Suprapubic skin (tissue), 4 donors: ENCODE results near the gene ATAD3B. TPM values are rescaled to one million over a fixed set of nuclear protein-coding genes. Genes with fewer than 3 reads are reported as not detected.
"Not testable (repeated sequence)": the region's sequence is repeated elsewhere in the genome, so short reads cannot be mapped to it uniquely, and the experiment has no call there.

Experiments
- DNase-seq, 2 donors: peaks; one replicate each; pipeline ENCODE4 v3.0.0-alpha.2; 2019; ENCODE audit warnings: low spot score in 2 of 2
- H3K27ac ChIP-seq: fragments of 200-600 bp; sonication (generic); one replicate; pipeline ENCODE4 v1.5.1; 2019
- H3K27me3 ChIP-seq: fragments of 200-600 bp; sonication (generic); one replicate; pipeline ENCODE4 v1.5.1; 2019
- H3K36me3 ChIP-seq: fragments of 200-600 bp; sonication (generic); one replicate; pipeline ENCODE4 v1.5.1; 2019
- H3K4me1 ChIP-seq: fragments of 200-600 bp; sonication (generic); one replicate; pipeline ENCODE4 v1.5.1; 2019
- H3K4me3 ChIP-seq: fragments of 200-600 bp; sonication (generic); one replicate; pipeline ENCODE4 v1.5.1; 2019; ENCODE audit warnings: mild to moderate bottlenecking
- H3K9me3 ChIP-seq: fragments of 200-600 bp; sonication (generic); one replicate; pipeline ENCODE4 v1.5.1; 2019
- EP300 ChIP-seq: sonication (generic); formaldehyde crosslinking; IDR thresholded peaks from one replicate; pipeline ENCODE4 v1.6.1; 2017; ENCODE audit warnings: antibody characterized with exemption
- POLR2A ChIP-seq, 2 donors: fragments of 450-650 bp; IDR thresholded peaks; one replicate each; pipeline ENCODE4 v1.6.1; 2017; ENCODE audit warnings: antibody characterized with exemption in 2 of 2, mild to moderate bottlenecking in 2 of 2, moderate library complexity in 2 of 2
- POLR2AphosphoS5 ChIP-seq, 3 donors: sonication (generic); formaldehyde crosslinking; IDR thresholded peaks; one replicate each; pipeline ENCODE4 v1.6.1; 2017; ENCODE audit warnings: antibody characterized with exemption in 3 of 3
- WGBS: methylation state at CpG from one replicate; pipeline ENCODE4 v1.1.5; 2018; 5-methylcytosine and 5-hydroxymethylcytosine counted together
- total RNA-seq, 4 donors: library from RNA; depleted of rRNA; stranded (reverse); fragments of >200 nt; gene quantifications; one replicate each; pipeline ENCODE4 v1.1.0, GENCODE V29; 2016
- TF ChIP-seq, protein P1 (sequence below), 2 donors: fragments of 200-600 bp in 1 of 2; fragments of 450-650 bp in 1 of 2; sonication (generic) in 1 of 2; IDR thresholded peaks; one replicate each; pipeline ENCODE4 v1.5.1; 2016 to 2019; ENCODE audit warnings: antibody characterized with exemption in 2 of 2, mild to moderate bottlenecking in 1 of 2, moderate library complexity in 1 of 2

The ATAD3B gene
- total RNA-seq, 4 donors from 2014 or later: 18.5 to 71.9 (median 23.7) TPM

- Histone ChIP-seq H3K4me3 (no peak overlapping the region), H3K27me3 (no peaks in the 10 kb centered on the region), H3K4me1 (no peaks in the 10 kb centered on the region), H3K9me3 (no peaks in the 10 kb centered on the region), H3K36me3 (peaks cover 93% of the 10 kb centered on the region), H3K27ac (no peak overlapping the region)
- TF ChIP-seq POLR2AphosphoS5 (IDR thresholded peaks at IDR 0.05) (no peak), POLR2A (IDR thresholded peaks at IDR 0.05) (no peak), EP300 (no peak)
- TF ChIP-seq, protein P1, sequence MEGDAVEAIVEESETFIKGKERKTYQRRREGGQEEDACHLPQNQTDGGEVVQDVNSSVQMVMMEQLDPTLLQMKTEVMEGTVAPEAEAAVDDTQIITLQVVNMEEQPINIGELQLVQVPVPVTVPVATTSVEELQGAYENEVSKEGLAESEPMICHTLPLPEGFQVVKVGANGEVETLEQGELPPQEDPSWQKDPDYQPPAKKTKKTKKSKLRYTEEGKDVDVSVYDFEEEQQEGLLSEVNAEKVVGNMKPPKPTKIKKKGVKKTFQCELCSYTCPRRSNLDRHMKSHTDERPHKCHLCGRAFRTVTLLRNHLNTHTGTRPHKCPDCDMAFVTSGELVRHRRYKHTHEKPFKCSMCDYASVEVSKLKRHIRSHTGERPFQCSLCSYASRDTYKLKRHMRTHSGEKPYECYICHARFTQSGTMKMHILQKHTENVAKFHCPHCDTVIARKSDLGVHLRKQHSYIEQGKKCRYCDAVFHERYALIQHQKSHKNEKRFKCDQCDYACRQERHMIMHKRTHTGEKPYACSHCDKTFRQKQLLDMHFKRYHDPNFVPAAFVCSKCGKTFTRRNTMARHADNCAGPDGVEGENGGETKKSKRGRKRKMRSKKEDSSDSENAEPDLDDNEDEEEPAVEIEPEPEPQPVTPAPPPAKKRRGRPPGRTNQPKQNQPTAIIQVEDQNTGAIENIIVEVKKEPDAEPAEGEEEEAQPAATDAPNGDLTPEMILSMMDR (IDR thresholded peaks at IDR 0.05): no peak
- WGBS: 98% methylated on average over 14 of the region's 18 CpGs
- DNase-seq: no peak
These were observed 16.1 kb downstream of the ATAD3B start for GRCh38 chr1:1487701-1488100.

- Histone ChIP-seq H3K36me3 (peaks cover 93% of the 10 kb centered on the region), H3K9me3 (no peaks in the 10 kb centered on the region), H3K4me3 (no peak overlapping the region), H3K4me1 (no peaks in the 10 kb centered on the region), H3K27ac (no peak overlapping the region), H3K27me3 (no peaks in the 10 kb centered on the region)
- DNase-seq: no peak
- TF ChIP-seq POLR2A (IDR thresholded peaks at IDR 0.05): no peak
- TF ChIP-seq, protein P1 (IDR thresholded peaks at IDR 0.05): no peak
- no peak for TF ChIP-seq EP300
- TF ChIP-seq POLR2AphosphoS5 (IDR thresholded peaks at IDR 0.05): no peak
- WGBS: 100% methylated on average over 1 of the region's 16 CpGs
These were observed 17.7 kb downstream of the ATAD3B start for GRCh38 chr1:1489231-1489630.

DNA sequence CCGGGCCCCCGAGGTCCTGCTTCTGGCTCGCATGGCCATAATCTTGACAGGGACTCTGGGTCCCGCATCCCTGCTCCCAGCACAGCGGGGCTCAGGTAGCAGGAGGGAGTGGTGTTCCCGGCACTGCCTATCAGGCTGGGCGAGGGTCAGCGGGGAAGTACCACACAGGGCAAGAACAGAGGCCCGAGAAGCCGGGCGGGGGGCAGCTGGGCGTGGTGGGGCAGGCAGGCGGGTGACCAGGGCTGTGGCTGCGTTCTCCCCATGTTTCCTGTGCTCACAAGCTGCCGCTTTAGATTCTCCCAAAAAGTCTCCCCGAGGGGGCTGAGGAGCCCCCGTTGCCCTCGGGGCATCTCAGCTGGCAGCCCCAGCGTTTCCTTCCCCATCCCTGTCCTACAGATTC lies 18.3 kb downstream of the ATAD3B start:
- Histone ChIP-seq H3K4me3 (no peak overlapping the region), H3K27me3 (no peaks in the 10 kb centered on the region), H3K9me3 (no peaks in the 10 kb centered on the region), H3K27ac (no peak overlapping the region), H3K4me1 (no peaks in the 10 kb centered on the region), H3K36me3 (peaks cover 94% of the 10 kb centered on the region)
- 93% methylated on average over 6 of the region's 19 CpGs for WGBS
- no peak for DNase-seq
- TF ChIP-seq POLR2AphosphoS5 (IDR thresholded peaks at IDR 0.05) (no peak), EP300 (no peak), POLR2A (IDR thresholded peaks at IDR 0.05) (no peak)
- TF ChIP-seq, protein P1 (IDR thresholded peaks at IDR 0.05): no peak

GRCh38 chr1:1490633-1491230 lies 19.2 kb downstream of the ATAD3B start:
- no peak for TF ChIP-seq POLR2A (IDR thresholded peaks at IDR 0.05)
- no peak for TF ChIP-seq POLR2AphosphoS5 (IDR thresholded peaks at IDR 0.05)
- TF ChIP-seq, protein P1 (IDR thresholded peaks at IDR 0.05): no peak
- TF ChIP-seq EP300: no peak
- H3K27ac ChIP-seq: no peak overlapping the region
- no peak overlapping the region for H3K4me3 ChIP-seq
- H3K27me3 ChIP-seq: no peaks in the 10 kb centered on the region
- no peaks in the 10 kb centered on the region for H3K4me1 ChIP-seq
- 100% methylated on average over 2 of the region's 25 CpGs for WGBS
- peaks cover 94% of the 10 kb centered on the region for H3K36me3 ChIP-seq
- DNase-seq: no peak
- H3K9me3 ChIP-seq: no peaks in the 10 kb centered on the region

DNA sequence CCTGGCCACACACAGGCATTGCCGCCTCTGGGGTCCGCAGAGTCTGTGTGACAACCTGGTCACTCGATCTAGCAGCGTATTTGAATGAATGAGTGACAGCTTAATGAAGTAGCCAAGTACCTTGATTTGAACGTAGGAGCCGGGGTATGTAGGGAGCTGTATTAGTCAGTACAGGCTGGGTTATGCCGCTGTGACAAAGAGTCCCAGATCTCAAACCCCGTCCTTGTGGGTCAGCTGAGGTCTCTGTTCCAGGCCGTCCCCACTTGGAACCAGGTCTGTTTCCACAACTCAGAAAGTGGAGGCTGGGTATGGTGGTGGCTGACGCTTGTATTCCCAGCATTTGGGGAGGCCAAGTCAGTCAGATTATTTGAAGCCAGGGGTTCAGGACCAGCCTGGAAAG lies 20.0 kb downstream of the ATAD3B start:
- Histone ChIP-seq H3K4me1 (no peaks in the 10 kb centered on the region), H3K27me3 (no peaks in the 10 kb centered on the region), H3K4me3 (no peak overlapping the region), H3K27ac (no peak overlapping the region), H3K9me3 (no peaks in the 10 kb centered on the region), H3K36me3 (peaks cover 92% of the 10 kb centered on the region)
- 93% methylated on average over 10 of the region's 10 CpGs for WGBS
- TF ChIP-seq POLR2AphosphoS5 (IDR thresholded peaks at IDR 0.05): no peak
- no peak for DNase-seq

DNA sequence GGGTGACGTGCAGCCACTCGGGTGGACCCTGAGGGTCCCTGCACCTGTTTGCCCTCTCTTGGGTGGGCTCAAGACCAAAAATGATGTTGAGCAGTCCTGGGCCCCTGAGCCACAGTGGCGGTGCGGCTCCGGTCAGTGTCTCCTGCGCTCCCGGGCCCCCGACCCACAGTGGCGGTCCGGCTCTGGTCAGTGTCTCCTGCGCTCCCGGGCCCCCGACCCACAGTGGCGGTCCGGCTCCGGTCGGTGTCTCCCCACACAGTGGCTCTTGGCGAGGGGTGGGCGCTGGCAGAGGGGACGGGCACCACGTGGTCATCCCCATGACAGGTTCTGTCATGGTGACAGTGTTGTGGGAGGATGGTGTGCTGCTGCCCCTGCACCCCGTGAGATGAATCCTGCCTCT lies 22.7 kb downstream of the ATAD3B start:
- not testable (repeated sequence) for H3K4me1 ChIP-seq, DNase-seq, H3K27me3 ChIP-seq, H3K27ac ChIP-seq, H3K9me3 ChIP-seq, H3K4me3 ChIP-seq
- peaks cover 68% of the 10 kb centered on the region for H3K36me3 ChIP-seq
- WGBS: 93% methylated on average over 2 of the region's 22 CpGs

DNA sequence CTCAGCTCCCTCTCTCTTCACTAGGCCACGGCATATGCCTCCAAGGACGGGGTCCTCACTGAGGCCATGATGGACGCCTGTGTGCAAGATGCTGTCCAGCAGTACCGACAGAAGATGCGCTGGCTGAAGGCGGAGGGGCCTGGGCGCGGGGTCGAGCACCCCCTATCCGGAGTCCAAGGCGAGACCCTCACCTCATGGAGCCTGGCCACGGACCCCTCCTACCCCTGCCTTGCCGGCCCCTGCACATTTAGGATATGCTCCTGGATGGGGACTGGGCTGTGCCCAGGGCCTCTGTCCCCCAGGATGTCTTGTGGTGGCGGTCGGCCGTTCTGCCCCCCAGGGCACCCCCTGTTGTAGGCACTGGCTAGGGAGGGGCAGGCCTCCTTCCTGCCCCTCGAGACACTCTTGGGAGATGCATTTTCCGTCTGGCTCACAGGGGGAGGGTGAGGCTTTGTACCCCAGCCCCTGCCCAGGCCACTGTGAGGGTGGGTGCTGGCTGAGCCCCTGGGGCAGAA lies 24.0 kb downstream of the ATAD3B start:
- peaks cover 56% of the 10 kb centered on the region for H3K36me3 ChIP-seq
- DNase-seq, H3K27me3 ChIP-seq, H3K4me3 ChIP-seq, H3K9me3 ChIP-seq, H3K4me1 ChIP-seq, H3K27ac ChIP-seq: not testable (repeated sequence)
- 100% methylated on average over 5 of the region's 18 CpGs for WGBS
